ENCODE data around the gene MYLK4.

MYLK4 gene

DNA sequence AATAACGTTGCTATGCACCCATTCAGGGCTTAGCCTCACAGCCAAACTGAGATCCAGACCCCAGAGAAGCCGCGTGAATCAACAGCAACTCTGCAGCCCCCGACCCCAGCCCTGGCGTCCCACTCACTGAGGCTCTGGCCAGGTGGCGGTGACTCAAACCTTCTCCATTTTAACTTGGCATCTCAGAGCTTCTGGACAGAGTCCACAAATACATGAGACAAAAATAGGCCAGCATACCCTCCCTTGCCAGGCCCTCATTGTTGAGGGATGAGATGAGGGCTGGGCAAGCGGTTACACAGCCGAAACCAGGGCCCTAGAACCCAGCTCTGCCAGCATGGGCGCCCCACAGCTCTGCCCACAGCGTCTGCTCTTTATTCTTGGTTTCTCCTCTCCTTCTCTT lies 118.4 kb downstream of the MYLK4 start:
- TF ChIP-seq ZNF274 (IDR thresholded peaks at IDR 0.05; ENCODE audit: low read depth, low read length): no peak
- H3K4me3 ChIP-seq (ENCODE audit: low read length): no peak overlapping the region

DNA sequence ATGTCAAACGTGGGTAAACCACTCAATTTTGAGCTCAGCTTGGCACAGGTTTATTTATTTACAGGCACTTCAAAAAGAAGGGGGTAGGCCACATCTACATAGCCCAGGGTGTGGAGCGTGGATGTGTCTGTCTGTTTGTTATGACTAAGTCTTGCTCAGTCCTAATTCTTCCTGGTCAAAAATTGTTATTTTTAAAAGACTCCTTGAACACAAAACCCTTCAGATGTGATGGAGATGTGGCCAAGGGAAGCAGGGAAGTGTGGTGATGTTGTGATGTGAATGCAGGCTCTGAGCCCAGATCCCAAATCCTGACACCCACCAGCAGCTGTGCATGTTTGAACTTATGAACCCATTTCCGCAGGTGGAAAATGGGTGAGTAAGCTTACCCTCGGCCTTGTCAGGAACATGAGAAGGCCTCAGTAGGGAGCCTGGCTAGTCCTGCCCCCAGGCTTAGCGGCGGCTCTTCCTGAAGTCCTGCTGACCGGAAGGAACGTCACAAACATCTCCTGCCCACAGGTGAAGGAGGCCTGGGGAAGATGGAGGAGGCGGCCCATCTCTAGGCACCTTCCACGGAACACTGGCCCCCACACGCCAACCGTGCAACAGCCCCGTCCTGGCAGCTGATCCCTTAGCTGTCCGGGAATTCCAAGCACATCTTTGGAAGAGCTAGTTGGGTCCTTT lies 119.7 kb downstream of the MYLK4 start:
- no peak for TF ChIP-seq ZNF274 (IDR thresholded peaks at IDR 0.05; ENCODE audit: low read depth, low read length)
- H3K4me3 ChIP-seq (ENCODE audit: low read length): no peak overlapping the region

DNA sequence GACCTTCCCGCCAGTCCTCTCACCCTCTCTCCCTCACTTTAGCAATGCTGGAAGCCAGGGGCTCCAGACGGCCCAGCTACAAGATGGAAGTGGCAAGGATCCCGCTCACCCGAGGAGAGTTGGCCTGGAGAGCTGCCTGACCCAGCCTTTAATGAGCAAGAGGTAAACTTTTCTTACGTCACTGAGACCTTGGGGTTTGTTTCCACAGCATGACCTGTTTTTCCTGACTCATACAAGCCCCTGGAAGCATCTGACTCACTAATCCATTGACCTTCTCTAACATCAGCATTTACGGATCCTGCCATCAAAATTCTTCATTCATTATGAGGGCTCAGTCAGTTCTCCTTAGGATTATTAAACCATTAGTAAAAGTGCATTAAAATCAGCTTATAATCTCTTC lies 120.4 kb downstream of the MYLK4 start:
- H3K4me3 ChIP-seq (ENCODE audit: low read length): no peak overlapping the region
- TF ChIP-seq ZNF274 (IDR thresholded peaks at IDR 0.05; ENCODE audit: low read depth, low read length): no peak

DNA sequence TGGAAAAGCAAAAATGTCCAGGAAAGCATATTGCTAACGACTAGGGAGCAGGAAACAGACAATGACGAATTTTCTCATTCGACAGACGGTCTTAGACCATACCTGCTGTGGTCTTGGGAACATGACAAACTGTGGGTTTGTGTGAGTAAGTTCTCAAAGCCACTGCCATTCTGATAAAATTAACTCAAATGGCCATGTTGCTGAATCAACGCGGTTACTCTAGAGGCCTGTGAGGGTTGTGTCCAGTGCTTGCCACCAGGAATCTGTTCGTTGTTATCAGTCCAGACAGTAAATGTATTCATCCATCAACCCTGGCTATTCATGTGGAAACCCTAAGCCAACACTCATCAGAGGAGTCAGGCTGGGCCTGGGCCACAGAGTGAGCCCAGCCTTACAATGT lies 124.3 kb downstream of the MYLK4 start:
- no peak overlapping the region for H3K4me3 ChIP-seq (ENCODE audit: low read length)
- no peak for TF ChIP-seq ZNF274 (IDR thresholded peaks at IDR 0.05; ENCODE audit: low read depth, low read length)

DNA sequence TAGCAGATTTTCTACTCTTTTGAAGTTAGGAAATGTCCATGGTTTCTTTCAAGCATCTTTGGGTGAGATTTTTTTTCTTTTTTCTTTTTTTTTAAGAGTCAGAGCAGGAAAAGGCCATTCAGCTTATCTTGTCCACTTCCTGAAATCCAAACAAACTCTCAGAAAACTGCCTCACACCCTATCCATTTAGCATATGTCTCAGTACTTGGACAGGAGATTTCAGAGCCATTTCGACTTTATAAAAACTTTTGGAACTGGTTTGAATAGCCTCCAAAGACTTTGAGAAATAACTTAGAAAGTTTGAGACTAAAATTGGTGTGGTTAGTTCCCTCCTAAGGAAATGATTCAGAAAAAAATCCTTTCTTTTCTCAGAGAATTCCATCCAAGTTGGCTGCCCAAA lies 125.1 kb downstream of the MYLK4 start:
- no peak for TF ChIP-seq ZNF274 (IDR thresholded peaks at IDR 0.05; ENCODE audit: low read depth, low read length)

DNA sequence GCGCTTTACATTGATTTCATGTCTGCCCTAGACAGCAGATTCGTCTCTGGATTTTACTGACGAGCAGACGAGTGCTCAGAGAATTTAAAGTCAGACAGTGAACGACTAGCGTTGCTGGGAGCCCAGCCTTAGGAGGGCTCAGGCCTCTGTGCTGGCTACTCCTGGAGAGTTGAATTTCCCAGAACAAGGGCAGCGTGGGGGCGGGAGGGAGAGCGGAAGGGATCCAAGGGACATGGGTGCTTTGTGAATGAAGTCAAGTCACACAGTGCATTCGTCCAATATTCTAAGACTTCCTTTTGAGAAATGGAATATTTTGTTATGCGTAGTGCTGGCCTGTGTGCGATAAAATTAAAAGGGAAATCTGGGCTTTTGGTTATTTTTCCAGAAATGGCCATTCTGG lies 126.5 kb downstream of the MYLK4 start:
- H3K4me3 ChIP-seq (ENCODE audit: low read length): no peak overlapping the region
- no peak for TF ChIP-seq ZNF274 (IDR thresholded peaks at IDR 0.05; ENCODE audit: low read depth, low read length)

More for the DNA sequence above, 125.1 kb downstream of the MYLK4 start:
- no peak overlapping the region for H3K4me3 ChIP-seq (ENCODE audit: low read length)

DNA sequence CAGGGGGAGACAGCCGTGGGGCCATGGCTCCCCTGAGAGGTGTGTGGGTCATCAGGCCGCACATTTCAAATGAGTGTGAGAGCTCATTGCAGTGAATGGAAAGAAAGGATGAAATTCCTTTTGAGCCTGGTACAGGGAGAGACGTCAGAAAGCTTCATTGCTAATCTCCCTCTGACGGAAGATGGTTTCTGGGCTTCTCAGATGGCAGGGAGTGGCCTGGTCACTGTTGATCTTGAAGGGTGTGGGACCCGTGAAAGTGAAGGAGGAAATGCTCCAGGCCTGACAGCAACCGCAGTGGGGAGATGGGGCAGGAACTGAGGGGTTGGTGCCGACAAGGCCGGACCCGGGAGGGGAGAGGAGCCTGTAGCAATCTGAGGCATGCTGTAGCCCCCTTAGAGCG lies 127.4 kb downstream of the MYLK4 start:
- H3K4me3 ChIP-seq (ENCODE audit: low read length): no peak overlapping the region
- TF ChIP-seq ZNF274 (IDR thresholded peaks at IDR 0.05; ENCODE audit: low read depth, low read length): no peak

DNA sequence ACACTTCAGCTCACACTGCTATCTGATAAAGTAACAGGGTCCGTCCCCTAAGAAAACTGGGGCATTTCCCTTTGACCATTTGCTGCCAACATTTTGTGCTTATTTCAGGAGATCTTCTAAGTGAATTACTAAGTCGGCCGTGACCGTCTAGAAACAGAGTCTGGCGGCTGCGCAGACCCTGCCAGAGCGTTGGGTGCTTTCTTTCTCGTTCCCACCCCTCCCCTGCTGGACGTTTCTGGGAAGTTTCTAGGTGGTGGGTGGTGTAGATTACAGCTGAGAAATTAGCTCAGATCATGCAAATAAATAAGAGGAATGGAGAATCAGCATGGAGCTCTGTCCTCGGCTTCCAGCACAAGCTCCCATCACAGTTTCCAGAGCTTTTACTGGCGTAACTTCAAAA lies 128.1 kb downstream of the MYLK4 start:
- no peak for TF ChIP-seq ZNF274 (IDR thresholded peaks at IDR 0.05; ENCODE audit: low read depth, low read length)
- H3K4me3 ChIP-seq (ENCODE audit: low read length): no peak overlapping the region

DNA sequence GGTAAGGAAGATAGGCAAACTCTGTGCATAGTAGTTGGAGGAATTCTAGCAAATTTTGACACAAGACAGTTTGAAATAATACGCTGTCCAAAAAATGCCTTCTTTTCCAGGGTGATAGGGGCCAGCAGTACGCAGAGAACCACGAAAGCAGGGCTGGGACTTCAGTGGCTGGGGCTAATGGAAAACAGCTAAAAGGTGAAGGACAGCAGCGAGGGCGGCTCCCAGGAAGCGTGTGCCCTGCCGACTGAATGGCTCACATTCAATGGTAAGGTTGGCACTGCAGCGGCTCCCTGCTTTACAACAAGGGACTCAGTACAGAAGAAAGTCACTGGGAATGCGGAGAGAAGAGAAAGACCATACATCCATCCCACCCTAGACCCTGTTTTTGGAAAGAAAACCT lies 131.1 kb downstream of the MYLK4 start:
- H3K4me3 ChIP-seq (ENCODE audit: low read length): no peak overlapping the region
- TF ChIP-seq ZNF274 (IDR thresholded peaks at IDR 0.05; ENCODE audit: low read depth, low read length): no peak

DNA sequence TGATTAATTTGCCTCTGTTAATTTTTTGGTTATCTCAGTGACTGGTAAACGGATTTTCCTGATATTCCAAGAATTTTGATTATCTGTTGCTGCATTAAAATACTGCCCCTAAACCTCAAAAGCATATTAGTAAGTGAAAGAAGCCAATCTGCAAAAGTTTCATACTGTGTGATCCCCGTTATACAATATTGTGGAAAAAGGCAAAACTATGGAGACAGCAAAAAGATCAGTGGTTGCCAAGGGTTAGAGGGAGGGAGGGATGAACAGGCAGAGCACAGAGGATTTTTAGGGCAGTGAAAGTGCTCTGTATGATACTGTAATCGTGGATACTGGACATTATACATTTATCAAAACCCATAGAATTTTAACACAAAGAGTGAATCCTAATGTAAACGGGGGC lies 133.0 kb downstream of the MYLK4 start:
- TF ChIP-seq ZNF274 (IDR thresholded peaks at IDR 0.05; ENCODE audit: low read depth, low read length): no peak

DNA sequence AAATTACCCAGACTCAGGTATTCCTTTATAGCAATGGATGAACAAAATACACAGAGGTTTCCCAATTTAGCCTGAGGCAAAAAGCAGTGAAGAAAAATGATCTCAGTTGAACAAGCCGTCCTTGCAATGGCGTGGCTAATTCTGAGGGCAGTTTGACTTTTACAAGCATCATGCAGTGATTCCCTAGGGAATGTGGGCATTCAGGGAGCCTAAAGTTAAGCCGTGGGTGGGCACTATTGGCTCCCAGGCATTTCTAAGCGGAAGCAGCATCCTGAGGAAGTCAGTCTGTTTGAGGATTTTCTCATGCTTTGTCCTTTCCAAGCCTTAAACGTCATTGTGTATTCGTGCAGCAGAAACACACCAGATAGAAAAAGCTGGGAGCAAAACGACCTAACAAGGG lies 133.9 kb downstream of the MYLK4 start:
- no peak overlapping the region for H3K4me3 ChIP-seq (ENCODE audit: low read length)
- TF ChIP-seq ZNF274 (IDR thresholded peaks at IDR 0.05; ENCODE audit: low read depth, low read length): no peak

More for the DNA sequence above, 133.0 kb downstream of the MYLK4 start:
- no peak overlapping the region for H3K4me3 ChIP-seq (ENCODE audit: low read length)

DNA sequence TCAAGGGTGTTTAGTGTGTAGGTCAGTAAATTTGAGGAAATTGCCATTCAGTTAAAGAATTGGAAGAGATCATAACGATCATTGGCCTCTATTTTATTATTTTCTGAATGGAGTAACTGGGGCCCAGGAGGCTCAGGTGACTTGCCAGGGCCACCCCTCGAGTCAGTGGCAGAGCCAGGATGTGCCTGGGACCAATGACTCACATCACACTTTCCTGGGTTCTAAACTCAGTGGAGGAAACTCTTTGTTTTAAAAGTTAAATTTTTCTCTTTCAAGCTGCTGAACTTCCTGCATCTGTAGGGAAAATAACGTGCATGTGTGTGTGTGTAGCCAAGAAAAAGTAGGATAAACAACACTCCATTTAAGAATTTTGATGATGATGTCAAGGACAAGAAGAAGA lies 135.5 kb downstream of the MYLK4 start:
- TF ChIP-seq ZNF274 (IDR thresholded peaks at IDR 0.05; ENCODE audit: low read depth, low read length): no peak
- no peak overlapping the region for H3K4me3 ChIP-seq (ENCODE audit: low read length)

DNA sequence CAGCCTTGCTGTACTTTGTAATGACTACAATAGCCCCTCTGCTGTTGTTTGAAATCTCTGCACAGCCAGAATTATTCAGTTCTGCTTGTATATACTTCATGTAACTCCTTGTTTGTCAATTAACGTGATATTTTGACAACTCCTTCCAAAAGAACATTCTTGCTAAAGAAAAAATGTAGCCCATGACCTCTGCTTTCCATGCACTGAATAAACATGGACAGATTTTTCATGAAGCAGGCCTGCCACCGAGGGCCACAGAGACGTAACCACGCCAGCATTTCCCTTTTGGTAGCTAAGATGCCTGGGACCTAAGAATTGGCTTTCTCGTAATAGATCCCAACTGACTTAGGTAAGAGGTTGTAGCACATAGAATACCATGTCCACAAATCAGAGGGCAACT lies 135.9 kb downstream of the MYLK4 start:
- no peak overlapping the region for H3K4me3 ChIP-seq (ENCODE audit: low read length)
- no peak for TF ChIP-seq ZNF274 (IDR thresholded peaks at IDR 0.05; ENCODE audit: low read depth, low read length)

DNA sequence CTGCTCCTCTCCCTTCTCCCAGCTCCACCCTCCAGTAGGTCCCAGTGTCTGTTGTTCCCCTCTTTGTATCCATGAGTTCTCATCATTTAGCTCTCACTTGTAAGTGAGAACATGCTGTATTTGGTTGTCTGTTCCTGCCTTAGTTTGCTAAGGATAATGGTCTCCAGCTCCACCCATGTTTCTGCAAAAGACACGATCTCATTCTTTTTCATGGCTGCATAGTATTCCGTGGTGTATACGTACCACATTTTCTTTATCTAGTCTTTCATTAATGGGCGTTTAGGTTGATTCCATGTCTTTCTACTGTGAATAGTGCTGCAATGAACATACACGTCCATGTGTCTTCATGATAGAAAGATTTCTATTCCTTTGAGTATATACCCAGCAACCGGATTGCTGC lies 136.6 kb downstream of the MYLK4 start:
- H3K4me3 ChIP-seq (ENCODE audit: low read length): no peak overlapping the region
- TF ChIP-seq ZNF274 (IDR thresholded peaks at IDR 0.05; ENCODE audit: low read depth, low read length): no peak

Measured in GM08714 (cell line).